Kasumi-1 (cell line): ENCODE results near the gene SEMA5B.

Source experiments
- DNase-seq, 2 experiments: peaks; one replicate each; lab custom pipeline; 2025; lab: John Stamatoyannopoulos, UW

SEMA5B gene

DNA sequence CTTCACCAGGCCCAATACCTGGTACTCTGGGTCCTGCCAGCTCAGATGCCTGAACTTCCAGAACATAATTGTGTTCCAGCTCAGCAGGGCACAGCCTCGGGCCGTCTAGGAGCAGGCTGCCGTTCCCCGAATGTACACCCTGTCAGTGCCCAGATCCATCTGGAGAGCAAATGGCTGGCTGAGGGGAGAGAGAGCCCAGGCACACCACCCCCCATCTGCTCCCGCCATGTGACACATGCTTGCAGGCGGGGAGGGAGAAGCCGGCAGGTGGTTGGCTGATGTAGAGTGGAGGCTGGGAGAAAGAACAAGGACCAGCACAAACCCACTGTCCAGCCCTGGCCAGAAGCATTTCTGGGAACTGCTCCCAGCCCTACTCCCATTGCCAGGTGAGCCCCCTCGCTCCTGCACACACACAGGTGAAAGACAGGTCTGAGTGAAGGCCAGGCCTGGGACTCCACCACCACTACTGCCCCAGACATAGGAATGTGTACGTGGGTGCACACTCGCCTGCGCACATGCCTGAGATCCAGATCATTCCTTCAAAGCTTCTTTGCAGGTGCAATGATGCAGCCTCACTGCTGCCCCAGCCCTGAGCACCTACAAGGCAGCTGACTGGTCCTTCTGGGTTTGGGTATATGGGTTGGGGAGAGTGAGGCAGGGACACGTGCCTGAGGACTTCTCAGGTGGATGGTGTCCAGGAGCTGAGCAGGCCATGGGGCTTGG, 53.5 kb downstream of the SEMA5B start:
- DNase-seq = no peak

DNA sequence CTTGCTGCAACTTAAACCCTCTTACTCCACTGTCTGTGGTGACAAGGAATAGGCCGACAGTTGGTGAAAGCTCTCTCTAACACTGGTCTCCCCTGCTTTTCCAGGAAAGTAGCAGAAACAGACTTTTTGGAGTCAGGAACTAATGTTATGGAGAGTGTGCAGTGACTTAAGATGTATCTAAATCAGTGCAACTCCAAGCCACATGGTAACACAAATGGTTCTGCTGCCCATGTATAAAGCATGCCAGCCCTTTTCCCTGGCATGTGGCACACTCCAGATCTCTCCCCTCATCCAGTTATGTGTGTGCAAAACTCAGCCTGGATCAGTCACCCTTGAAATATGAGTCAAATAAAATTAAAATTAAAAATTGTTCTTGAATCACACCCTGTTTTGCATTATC, 55.4 kb downstream of the SEMA5B start:
- DNase-seq = no peak

DNA sequence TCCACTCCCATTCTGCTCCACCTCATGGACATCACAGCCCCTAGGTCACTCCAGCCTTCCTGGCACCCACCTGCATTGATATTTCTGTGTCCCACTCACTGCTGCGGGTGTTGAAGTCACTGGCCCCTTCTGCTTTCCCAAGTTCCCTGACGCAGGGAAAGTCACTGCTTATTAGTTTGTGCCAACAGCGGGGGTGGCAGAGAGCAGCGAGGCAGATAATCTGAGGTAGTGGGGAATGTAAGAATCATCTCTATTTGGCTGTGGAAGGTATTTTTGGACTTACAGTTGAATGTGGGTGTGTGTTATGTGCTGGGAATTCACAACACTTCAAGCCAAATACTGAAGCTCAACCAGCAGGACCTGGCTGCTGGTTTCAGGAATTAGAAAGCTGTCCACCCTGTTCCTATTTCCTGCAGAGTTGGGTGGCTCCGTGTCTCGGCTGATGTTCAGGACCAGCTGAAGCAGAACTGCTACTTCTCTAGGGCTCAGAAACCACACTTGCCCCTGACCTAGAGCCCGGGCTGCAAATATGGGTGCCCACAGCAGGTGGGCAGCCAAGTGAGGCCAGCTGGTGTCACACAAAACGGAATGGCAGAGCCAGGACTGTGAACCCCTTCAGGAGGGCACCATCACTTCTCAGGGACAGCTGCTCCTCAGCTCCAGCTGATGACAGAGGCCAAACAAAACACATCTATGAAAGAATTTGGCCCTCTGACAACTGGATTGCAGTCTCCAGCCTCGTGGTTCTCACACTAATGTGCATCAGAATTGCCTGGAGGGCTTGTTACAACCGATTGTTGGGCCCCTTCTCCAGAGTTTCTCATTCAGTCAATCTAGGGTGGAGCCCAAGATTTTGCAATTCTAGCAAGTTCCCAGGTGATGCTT, 57.7 kb downstream of the SEMA5B start:
- DNase-seq = no peak

DNA sequence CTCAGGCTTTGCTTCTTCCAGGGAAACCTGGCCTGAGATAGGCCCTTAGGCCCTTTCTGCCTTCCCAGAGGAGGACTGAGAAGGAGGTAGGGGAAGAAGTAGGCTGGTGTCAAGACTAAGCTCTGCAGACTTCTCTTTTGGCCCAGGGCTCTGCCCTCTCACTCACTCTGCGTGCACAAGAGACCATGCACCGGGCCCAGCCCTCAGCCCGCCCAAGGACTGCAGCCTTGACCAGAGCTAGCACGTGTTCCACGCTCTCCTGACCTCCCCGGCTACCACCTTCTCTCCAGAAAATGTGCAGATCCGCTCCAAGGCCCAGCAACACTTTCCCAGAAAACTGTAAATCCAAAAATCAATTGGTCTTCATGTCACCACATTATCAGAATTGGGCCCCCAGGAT, 59.8 kb downstream of the SEMA5B start:
- no peak for DNase-seq

DNA sequence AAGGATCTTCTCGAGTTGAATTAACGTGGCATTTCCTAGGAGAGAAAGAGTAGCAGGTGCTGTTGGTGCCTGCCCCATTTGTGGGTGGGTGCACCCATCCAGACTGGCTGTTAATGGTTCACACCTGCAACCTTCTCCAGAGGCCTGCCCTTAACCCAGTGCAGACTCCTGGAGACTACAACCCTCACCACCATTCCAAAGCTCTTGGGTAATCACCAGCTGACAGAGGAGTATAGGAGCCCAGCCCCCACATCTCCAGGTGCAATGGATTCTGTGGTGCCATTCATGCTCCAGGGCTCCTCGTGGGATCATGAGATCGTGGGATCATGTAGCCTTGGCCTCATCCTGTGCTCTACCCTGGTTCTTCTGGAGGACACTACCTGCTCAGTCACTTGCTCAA, 60.2 kb downstream of the SEMA5B start:
- no peak for DNase-seq

DNA sequence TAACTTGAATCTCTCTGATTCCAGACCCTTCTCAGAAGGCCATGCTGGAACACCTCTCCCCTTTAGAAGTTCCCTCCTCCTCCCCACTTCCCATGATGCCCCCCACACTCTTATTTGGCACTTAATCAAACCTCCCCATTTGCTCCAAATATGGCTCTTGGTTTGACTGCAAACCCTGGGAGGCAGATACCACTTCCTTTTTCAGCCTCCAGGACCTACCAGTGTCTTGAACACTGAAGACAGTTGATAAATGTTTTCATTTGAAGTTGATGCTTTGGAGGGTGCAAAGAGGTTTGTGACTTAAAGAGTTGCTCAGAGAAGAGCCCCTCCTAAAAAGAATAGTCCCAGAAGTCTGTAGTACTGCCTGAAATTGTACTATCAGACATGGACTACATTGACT, 61.5 kb downstream of the SEMA5B start:
- peak; percentile 23 to 33 for DNase-seq

DNA sequence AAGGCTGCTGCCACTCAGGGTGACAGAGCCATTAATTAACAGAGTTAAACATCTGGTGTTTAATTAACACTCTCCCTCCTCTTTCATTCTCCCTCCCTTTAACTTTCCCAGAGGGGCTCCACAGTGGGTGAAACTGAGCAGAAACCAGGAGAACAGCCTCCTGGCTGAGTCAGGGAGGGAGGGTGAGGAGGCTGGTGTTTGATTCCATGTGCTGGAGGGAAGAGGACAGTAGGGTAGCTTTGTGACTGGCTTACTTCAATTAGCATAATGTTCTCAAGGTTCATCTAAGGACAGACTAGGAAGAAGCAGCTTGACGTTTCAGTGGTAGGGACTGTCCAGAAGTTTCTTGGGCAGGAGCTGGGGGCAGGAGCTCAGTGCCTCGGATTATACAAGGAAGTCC, 62.8 kb downstream of the SEMA5B start:
- DNase-seq = no peak

DNA sequence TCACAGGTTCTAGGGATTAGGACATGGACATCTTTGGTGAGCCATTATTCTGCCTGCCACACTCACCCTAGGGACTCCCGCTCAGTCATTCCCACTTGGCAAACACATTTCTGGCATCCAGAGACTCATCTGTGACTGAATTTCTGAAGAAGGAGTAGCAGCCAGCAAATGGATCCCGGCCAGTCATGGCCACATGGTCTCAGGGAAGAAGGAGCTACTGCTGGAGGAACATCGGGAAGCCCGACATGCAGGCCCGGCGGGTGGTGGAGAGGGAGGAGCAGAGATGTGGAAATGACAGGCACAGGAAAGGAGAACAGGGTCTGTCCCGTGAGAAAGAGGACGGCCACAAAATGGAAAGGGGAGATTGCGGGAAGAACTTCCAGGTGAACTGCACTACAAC, 65.4 kb downstream of the SEMA5B start:
- no peak for DNase-seq

DNA sequence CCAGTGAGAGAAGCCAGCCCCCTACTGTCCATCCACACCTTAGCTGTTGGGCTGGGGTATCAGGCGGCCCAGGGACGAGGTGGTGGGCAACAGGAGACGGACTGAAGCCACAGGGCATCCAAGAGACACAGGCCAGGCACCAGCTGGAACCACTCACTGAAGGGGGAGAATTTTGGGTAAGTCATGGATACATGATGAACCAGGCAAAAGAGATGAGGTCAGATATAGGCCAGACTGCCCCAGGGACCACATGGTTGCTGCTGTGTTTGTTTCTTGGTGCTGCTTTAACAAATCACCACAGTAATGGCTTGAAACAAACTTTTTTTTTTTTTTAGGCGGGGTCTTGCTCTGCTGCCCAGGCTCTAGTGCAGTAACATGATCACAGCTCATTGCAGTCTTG, 66.4 kb downstream of the SEMA5B start:
- DNase-seq = no peak

DNA sequence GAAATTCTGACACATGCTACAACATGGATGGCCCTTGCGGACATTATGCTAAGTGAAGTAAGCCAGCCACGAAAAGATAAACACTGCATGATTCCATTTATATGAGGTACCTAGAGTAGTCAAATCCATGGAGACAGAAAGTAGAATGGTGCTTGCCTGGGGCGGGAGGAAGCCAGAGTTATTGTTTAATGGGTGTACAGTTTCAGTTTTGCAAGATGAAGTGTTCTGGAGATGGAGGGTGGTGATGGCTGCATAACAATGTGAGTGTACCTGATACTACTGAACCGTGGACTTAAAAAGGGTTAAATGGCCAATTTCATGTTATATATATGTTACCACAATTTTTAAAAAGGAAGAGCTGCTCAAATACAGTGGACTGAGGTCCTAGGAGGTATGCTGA, 66.9 kb downstream of the SEMA5B start:
- no peak for DNase-seq

DNA sequence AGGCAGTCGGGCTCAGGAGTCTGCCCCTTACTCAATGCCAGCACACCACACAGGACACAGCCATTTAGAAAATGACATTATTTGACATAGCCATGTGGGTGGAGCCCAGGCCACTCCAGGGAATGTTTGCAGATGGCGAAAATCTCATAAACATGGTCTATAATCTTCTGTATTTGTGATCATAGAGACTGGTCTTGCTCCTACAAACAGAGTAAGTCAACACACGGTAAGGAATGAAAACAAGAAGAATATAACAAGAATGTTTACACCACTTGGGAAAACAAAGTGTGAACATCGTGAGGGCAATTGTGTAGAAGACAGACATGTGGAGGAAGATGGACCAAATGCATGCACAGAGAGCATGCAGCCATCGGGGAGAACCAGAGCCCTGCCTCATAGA, 68.2 kb downstream of the SEMA5B start:
- no peak for DNase-seq

DNA sequence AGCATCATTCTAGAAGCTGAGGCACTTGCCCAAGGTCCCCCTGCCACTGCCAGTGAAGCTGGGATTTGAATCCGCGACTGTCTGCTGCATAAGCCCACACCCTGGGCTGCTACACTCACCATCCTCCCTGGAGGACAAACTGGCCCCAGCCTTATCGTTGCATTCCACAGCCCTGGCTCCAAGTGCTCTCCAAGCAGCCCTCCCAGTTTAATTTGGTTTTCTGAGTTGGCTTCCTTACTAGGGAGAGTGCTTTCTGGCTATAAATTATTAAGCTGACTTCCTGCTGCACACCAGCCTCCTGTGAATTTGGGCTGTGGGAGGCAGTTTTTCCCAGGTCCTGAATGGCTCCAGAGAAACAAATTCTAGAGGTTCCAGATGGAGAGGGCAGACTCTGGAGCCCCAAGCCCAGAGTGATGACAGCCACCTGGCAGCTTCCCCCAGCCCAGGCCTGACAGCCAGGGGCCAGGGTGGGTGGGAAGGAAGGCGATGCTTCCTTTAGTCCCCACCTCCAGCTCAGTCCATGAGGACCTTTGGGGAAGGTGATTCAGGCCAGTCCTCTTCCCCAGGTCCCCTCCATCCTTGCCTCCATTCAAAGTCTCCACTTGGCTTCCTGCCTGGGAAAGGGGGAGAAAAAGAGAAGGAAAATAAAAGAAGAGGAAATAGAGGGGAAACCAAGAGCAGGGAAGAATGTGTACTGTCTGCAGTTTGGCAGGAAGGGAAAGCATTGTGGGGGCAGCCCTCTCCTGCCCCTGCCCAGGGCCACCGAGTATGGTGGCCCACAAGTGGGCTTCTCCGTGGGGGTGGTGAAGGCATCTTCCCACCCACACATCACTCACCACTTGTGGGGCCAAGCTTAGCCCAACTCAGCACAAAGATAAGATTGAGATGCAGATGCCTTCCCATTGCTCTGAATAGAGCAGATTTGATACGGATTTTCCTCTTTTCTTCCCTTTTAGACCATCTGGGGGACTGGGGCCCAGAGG, 69.6 kb downstream of the SEMA5B start:
- DNase-seq = no peak

DNA sequence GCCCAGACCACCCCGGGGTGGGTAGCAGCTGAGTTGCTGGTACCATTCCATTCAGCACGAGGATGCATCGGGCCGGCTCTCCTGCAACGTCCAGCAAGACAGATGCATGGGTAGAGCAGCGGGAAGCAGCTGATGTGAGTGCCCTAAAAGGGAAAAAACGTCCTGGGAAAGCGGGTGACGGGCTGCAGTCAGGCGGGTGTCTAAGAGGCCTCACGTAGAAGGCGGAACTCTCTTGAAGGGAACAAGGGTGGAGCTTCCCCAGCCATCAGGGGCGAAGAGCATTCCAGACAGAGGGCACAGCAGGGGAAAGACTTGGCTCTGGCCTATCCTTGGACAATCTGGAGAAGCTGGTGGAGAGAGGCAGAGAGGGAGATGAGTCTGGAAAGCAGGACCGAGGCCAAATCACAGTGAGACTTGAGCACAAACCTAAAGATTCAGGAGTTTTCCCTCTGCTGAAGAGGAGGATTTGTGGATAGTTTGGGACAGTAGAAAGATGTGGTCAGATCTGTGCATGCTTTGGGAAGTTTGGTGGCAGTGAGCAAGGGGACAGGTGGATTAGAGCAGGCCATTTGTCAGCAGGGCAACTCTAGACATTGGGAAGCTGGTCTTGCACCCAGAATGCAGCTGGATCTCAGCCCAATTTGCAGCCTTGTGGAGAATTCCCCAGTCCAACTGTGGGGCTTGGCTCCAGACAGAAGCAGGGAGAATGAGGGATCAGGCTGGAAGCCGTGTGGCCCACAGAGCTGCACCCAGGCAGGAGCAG, 70.7 kb downstream of the SEMA5B start:
- DNase-seq = no peak

DNA sequence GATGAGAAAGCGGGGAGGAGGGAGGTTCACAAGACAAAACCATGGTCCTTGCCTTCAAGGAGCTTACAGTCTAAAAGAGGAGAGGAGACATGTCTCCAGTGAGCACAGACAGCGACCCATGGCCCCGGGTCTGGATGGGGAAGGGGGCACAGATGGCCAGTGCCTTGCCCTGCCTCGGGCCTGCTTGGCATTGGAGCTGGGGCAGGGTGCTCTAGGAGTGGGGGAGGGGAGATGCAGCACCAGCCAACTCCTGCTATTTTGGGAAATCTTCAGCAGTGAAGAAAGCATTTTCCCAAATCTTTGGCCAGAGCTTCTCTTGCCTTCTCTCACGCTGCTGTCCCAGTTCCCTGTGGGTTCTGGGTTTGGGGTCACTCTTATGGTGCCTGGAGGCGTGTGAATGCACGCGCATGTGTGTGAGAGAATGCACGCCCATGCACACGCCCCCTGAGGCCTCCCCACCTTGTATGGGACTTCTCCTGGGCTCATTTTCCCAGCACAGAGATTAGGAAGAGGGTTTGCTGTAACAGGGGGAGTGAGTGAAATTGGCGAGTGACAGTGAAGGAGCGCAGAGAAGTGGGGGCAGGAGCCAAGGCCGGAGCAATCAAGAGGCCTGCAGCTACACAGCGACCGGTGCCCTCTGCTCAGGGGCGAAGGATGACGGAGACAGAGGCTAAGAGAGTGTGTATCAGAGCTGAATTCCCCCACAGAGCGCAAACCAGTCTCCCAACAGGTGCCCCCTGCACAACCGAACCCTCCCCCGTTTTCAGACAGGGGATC, 71.5 kb downstream of the SEMA5B start:
- no peak for DNase-seq

DNA sequence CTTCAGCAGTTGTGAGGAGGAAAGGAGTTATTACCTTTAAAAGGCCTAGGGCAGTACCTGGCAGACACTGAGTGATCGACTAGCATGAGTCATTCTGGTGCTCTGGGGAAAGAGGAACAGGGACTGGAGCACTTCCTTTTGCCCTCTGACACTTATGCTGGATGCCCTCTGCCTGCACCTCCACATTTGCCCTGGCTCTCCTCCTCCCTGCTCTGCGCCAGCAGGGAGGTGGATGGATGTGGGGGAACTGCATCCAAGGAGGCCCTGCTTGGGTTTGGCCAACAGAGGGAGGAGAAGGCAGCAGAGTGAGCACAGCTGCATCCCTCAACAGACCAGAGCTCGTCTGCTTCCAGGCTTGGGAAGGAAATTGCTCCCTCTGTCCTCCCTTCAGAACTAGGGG, 75.0 kb downstream of the SEMA5B start:
- peak; percentile 51 to 62 for DNase-seq

DNA sequence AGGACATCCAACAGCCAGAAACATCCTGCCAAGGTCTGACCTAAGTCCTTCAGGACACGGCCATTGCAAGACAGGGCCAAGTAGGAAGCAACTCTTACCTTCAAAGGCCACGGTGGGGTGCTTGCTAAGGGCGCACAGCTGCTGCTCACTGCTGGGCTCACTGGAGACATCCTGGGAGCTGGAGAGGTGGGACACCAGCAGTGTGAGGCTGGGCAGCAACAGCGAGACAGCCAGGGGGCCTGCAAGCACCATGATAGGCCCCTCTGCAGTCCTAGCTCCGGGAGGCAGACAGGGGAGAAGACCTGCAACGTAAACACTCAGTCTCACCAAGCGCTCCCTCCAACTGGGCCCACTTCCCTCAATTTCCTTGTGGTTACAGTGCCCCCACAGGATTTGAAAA, 79.2 kb downstream of the SEMA5B start:
- no peak for DNase-seq

DNA sequence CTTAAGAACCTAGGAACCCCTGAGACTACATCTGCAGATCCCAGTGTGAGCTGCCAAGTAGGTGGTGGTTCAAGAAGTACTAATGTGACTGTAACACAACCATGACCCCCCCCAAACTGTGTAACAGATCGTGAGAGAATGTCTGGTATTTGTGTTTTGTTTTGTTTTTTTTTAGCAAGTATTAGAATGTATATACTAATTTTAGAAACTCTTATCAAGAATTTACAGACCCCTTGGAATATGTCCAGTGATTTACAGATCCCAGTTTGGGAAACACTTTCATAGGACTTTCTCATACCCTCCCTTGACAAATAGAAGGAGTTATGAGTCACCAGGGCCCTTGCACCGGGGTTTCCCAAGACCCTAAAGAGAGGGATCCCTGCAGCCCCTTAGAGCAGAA, 79.8 kb downstream of the SEMA5B start:
- DNase-seq = no peak

DNA sequence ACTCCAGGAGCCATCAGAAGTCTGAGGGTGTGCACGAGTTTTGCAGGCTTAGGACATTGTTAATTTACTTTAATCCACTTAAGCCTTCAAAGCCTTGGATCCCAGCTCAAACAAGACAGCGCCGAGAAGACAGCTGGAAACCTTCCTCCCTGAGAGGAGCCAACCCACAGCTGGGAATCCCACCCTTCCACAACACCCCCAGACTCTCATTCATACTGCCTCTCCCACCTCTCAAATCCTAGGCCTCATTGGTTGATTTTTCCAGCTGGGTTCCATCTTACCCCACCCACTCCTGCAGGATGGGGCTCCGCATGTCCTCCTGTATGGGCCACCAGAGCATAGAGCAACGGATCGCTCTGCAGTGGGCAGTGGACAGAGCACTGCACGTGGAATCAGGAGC, 80.4 kb downstream of the SEMA5B start:
- DNase-seq = no peak

DNA sequence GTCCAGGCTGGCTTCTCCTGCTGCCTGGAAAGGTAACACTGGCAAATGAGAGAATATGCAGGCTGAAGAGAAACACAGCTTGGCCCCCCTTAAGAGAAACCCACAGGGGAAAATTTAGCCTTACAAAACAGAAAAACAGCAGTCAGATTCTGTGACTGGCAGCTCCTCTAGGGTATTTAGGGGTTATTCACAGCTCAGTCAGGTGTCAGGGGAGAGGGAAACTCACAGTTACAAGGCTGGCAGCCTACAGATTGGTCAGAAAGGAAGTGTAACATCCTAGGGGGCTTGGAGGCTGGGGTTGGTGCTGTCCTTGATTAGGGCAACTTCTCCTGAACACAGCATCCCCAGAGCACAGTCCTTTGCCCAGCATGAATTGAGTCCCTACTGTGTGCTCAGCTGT, 81.4 kb downstream of the SEMA5B start:
- DNase-seq = no peak

DNA sequence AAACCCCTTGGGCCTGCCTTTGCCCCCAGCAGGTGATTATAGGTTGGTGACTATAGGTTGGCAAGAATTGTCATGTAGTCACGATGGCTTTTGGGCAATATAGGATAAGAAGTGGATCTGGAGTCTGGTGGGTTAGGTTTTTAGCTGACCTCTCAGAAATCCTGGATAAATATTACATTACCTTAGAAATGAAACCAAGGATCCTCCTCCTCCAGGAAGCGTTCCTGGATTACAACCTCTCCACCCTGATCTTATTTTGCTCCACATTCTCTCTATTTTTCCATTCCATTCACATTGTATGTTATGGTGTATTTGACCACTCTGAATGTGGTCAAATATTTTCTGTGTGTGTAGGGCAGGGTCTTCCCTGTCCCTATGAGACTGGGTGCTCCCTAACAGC, 82.3 kb downstream of the SEMA5B start:
- no peak for DNase-seq

DNA sequence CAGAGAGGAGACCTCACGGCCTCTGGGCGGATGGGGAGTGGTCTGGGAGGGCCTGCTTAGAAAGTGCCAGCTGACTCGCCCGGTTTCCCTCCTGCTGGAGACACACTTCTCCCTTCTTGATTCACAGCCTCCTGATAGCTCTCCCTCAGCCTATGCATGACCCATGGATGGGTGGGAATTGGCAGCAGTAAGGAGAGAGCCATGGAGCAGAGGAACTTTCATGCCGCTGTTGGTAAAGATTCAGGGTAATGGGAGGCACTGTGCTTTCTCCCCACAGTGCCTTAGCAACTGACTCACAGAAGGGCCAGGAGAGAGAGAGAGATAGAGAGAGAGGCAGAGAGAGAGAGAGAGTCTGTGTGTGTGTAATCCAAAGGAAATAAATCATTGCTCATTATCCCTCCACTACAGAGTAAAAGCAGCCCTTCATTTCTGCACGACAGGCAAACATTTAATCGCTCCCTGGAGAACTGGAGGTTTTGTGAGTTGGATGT, 82.8 kb downstream of the SEMA5B start:
- DNase-seq = no peak
